ENCODE results near the gene GATAD2A. TPM values are rescaled to one million over a fixed set of nuclear protein-coding genes. Genes with fewer than 3 reads are reported as not detected.

GATAD2A gene
- total and polyA plus RNA-seq, 2 of the 13 experiments (the other 11 are each of a cell fraction or from before 2014, with no cell fraction given): 16.8 to 28.6 TPM

- DNase-seq (ENCODE audit: low spot score) (no peak), FAIRE-seq (no peak), ATAC-seq (peak; percentile 24; the same call in 1 of the 3 replicates)
- no TSS peak for BruUV-seq (replicated peaks)
- Histone ChIP-seq H3K9me3 (ENCODE audit: low read length) (no peaks in the 10 kb centered on the region), H4K20me1 (ENCODE audit: insufficient read depth, low read length) (no peaks in the 10 kb centered on the region), H3K27me3 (ENCODE audit: control insufficient read depth in 1 of 2, insufficient read depth in 2 of 2, low read length in 2 of 2) (peaks cover 4 to 11% of the 10 kb centered on the region in 2 experiments; a peak in 3 of 5 replicates), H3K4me2 (ENCODE audit: low read depth, low read length) (no peak overlapping the region), H3K36me3 (replicated peaks in 1 of 2; ENCODE audit: control insufficient read depth in 1 of 2, insufficient read depth in 2 of 2, low read length in 2 of 2) (no peaks in the 10 kb centered on the region), H3K79me2 (ENCODE audit: insufficient read depth, low read length) (no peaks in the 10 kb centered on the region), H2AFZ (ENCODE audit: low read length) (no peak overlapping the region), H3K9ac (ENCODE audit: insufficient read depth, low read depth, low read length) (no peak overlapping the region), H3K4me3 (replicated peaks in 1 of 3; ENCODE audit: insufficient read depth in 1 of 3, low read depth in 2 of 3, low read length in 3 of 3) (no peak overlapping the region), H3K27ac (ENCODE audit: extremely low read length, insufficient read depth, low read length) (no peak overlapping the region), H3K4me1 (ENCODE audit: insufficient read depth, low read length) (peaks cover 11% of the 10 kb centered on the region)
- WGBS (ENCODE audit: low lambda C conversion rate): 6% methylated on average over 5 of the region's 15 CpGs
- ChIA-PET CTCF (ENCODE audit: low intra/inter-chr PET ratio, low total read pairs) (no interaction called here), POLR2A (no interaction called here)
- TF ChIP-seq, protein P1, sequence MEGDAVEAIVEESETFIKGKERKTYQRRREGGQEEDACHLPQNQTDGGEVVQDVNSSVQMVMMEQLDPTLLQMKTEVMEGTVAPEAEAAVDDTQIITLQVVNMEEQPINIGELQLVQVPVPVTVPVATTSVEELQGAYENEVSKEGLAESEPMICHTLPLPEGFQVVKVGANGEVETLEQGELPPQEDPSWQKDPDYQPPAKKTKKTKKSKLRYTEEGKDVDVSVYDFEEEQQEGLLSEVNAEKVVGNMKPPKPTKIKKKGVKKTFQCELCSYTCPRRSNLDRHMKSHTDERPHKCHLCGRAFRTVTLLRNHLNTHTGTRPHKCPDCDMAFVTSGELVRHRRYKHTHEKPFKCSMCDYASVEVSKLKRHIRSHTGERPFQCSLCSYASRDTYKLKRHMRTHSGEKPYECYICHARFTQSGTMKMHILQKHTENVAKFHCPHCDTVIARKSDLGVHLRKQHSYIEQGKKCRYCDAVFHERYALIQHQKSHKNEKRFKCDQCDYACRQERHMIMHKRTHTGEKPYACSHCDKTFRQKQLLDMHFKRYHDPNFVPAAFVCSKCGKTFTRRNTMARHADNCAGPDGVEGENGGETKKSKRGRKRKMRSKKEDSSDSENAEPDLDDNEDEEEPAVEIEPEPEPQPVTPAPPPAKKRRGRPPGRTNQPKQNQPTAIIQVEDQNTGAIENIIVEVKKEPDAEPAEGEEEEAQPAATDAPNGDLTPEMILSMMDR (CRISPR knock-in tag; IDR thresholded peaks at IDR 0.05): 0 out of 2 replicates have a peak, but pooled peaks have one; percentile 6
- TF ChIP-seq BHLHE40 (IDR thresholded peaks at IDR 0.05; ENCODE audit: low read length): no peak
- TF ChIP-seq ZNF460 (CRISPR knock-in tag; IDR thresholded peaks at IDR 0.05; ENCODE audit: borderline replicate concordance): no peak
- in situ Hi-C loops (cut with HindIII; ENCODE audit: extremely low pct_ligation_motif_present, low pct_unique_long_range_greater_than_20kb) (loop anchor here (25.0 kb wide), 1 partner anchor 1004 kb away; the partner anchor contains the start of gene ZNF737), intact Hi-C loops (cut with micrococcal nuclease; ENCODE audit: unreplicated experiment) (no loop called here)
Observed at GRCh38 chr19:19558055-19558454, 152.6 kb downstream of the GATAD2A start.

MicroRNA genes within 50 kb of the gene (microRNA counts, 767-probe panel; counts per million panel counts)
- not detected for microRNA hsa-miR-640

Small RNA genes within 50 kb of the gene (microRNA-seq; reads per million reads assigned to microRNA genes)
- not detected for gene MIR640

Small RNA genes within 50 kb of the gene (small RNA-seq; reads per million reads assigned to genes)
- gene MIR640 (ENCODE audit: insufficient read depth in 2 of 3, insufficient read length in 3 of 3, low read depth in 2 of 3, low replicate concordance in 1 of 3): 0 reads per million in 3 experiments

Other genes with a start within 250 kb of the GATAD2A start
- gene MEF2B, start 235.4 kb upstream of the GATAD2A start, total RNA-seq (2016; rRNA removed; fragmentation: Illumina TruSeq; extraction: Trizol): 0.44 and 1.2 TPM in 2 replicates
- 1.7 and 2.3 TPM in 2 replicates for gene MEF2B, start 235.4 kb upstream of the GATAD2A start, polyA plus RNA-seq (2011; rRNA removed)
- gene BORCS8, start 213.5 kb upstream of the GATAD2A start, total RNA-seq (2016; rRNA removed; fragmentation: Illumina TruSeq; extraction: Trizol): 13.3 and 16.8 TPM in 2 replicates
- 9.6 and 9.9 TPM in 2 replicates for gene BORCS8, start 213.5 kb upstream of the GATAD2A start, polyA plus RNA-seq (2011; rRNA removed)
- gene RFXANK, start 213.4 kb upstream of the GATAD2A start, total RNA-seq (2016; rRNA removed; fragmentation: Illumina TruSeq; extraction: Trizol): 80.7 and 83.1 TPM in 2 replicates
- gene RFXANK, start 213.4 kb upstream of the GATAD2A start, polyA plus RNA-seq (2011; rRNA removed): 49.9 and 56.1 TPM in 2 replicates
- gene NR2C2AP, start 202.3 kb upstream of the GATAD2A start, total RNA-seq (2016; rRNA removed; fragmentation: Illumina TruSeq; extraction: Trizol): 25.5 and 26.8 TPM in 2 replicates
- gene NR2C2AP, start 202.3 kb upstream of the GATAD2A start, polyA plus RNA-seq (2011; rRNA removed): 12.2 and 13.8 TPM in 2 replicates
- not detected in 2 replicates for gene NCAN, start 193.7 kb upstream of the GATAD2A start, total RNA-seq (2016; rRNA removed; fragmentation: Illumina TruSeq; extraction: Trizol)
- 0.05 TPM in 1 of 2 replicates, not detected in the other for gene NCAN, start 193.7 kb upstream of the GATAD2A start, polyA plus RNA-seq (2011; rRNA removed)
- 0.53 and 1.1 TPM in 2 replicates for gene TM6SF2, start 132.4 kb upstream of the GATAD2A start, total RNA-seq (2016; rRNA removed; fragmentation: Illumina TruSeq; extraction: Trizol)
- gene TM6SF2, start 132.4 kb upstream of the GATAD2A start, polyA plus RNA-seq (2011; rRNA removed): 2.5 and 4.4 TPM in 2 replicates
- 17.7 and 25.9 TPM in 2 replicates for gene SUGP1, start 85.2 kb upstream of the GATAD2A start, total RNA-seq (2016; rRNA removed; fragmentation: Illumina TruSeq; extraction: Trizol)
- 21.6 and 29.1 TPM in 2 replicates for gene SUGP1, start 85.2 kb upstream of the GATAD2A start, polyA plus RNA-seq (2011; rRNA removed)
- 11.2 and 16.8 TPM in 2 replicates for gene MAU2, start 84.8 kb upstream of the GATAD2A start, total RNA-seq (2016; rRNA removed; fragmentation: Illumina TruSeq; extraction: Trizol)
- gene MAU2, start 84.8 kb upstream of the GATAD2A start, polyA plus RNA-seq (2011; rRNA removed): 33.8 and 42.5 TPM in 2 replicates
- gene TSSK6, start 109.9 kb downstream of the GATAD2A start, total RNA-seq (2016; rRNA removed; fragmentation: Illumina TruSeq; extraction: Trizol): 0.71 and 0.86 TPM in 2 replicates
- 1.2 and 2.0 TPM in 2 replicates for gene TSSK6, start 109.9 kb downstream of the GATAD2A start, polyA plus RNA-seq (2011; rRNA removed)
- 278 and 337 TPM in 2 replicates for gene NDUFA13, start 110.5 kb downstream of the GATAD2A start, total RNA-seq (2016; rRNA removed; fragmentation: Illumina TruSeq; extraction: Trizol)
- gene NDUFA13, start 110.5 kb downstream of the GATAD2A start, polyA plus RNA-seq (2011; rRNA removed): 366 and 368 TPM in 2 replicates
- gene YJEFN3, start 123.2 kb downstream of the GATAD2A start, total RNA-seq (2016; rRNA removed; fragmentation: Illumina TruSeq; extraction: Trizol): 0.32 and 0.89 TPM in 2 replicates
- gene YJEFN3, start 123.2 kb downstream of the GATAD2A start, polyA plus RNA-seq (2011; rRNA removed): 4.0 TPM in 2 replicates
- gene CILP2, start 132.6 kb downstream of the GATAD2A start, total RNA-seq (2016; rRNA removed; fragmentation: Illumina TruSeq; extraction: Trizol): 0.09 TPM in 1 of 2 replicates, not detected in the other
- gene CILP2, start 132.6 kb downstream of the GATAD2A start, polyA plus RNA-seq (2011; rRNA removed): 0.18 and 0.37 TPM in 2 replicates
- not detected in 2 replicates for gene PBX4, start 213.0 kb downstream of the GATAD2A start, total RNA-seq (2016; rRNA removed; fragmentation: Illumina TruSeq; extraction: Trizol)
- not detected in 2 replicates for gene PBX4, start 213.0 kb downstream of the GATAD2A start, polyA plus RNA-seq (2011; rRNA removed)
- 0.72 and 0.86 TPM in 2 replicates for gene LPAR2, start 222.5 kb downstream of the GATAD2A start, total RNA-seq (2016; rRNA removed; fragmentation: Illumina TruSeq; extraction: Trizol)
- gene LPAR2, start 222.5 kb downstream of the GATAD2A start, polyA plus RNA-seq (2011; rRNA removed): 3.6 TPM in 2 replicates
- 1.3 and 1.8 TPM in 2 replicates for gene GMIP, start 238.0 kb downstream of the GATAD2A start, total RNA-seq (2016; rRNA removed; fragmentation: Illumina TruSeq; extraction: Trizol)
- 1.4 and 1.5 TPM in 2 replicates for gene GMIP, start 238.0 kb downstream of the GATAD2A start, polyA plus RNA-seq (2011; rRNA removed)